GM18499 (cell line): ENCODE results near the gene GYS1.

Source experiments
- ATAC-seq: cut with Tn5 transposase; IDR thresholded peaks from one replicate; pipeline ENCODE4 v1.9.1; 2021; ENCODE audit warnings: moderate number of reproducible peaks; ENCODE audit not compliant: insufficient read depth, unreplicated experiment

GYS1 gene

DNA sequence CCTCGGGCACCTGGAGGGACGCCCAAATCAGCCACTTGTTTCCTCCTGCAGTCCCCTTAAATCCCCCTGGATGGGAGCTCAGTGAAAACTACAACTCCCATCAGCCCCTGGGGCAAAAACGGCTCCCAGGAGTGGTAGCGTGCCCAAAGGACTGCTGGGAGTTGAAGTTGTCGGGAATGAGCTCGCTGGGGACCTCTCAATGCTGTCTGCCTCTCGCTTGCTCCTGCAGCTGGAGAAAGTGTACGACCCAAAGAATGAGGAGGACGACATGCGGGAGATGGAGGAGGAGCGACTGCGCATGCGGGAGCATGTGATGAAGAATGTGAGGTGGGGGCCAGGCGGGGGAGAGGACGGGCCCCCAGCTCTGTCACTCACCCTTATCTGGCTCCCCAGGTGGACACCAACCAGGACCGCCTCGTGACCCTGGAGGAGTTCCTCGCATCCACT, 74.3 kb downstream of the GYS1 start:
- ATAC-seq: no peak
